OCI-LY1 (cell line): Measurements from ENCODE around the gene BICD2.

Experiments used
- H2AFZ ChIP-seq: fragments of 200-600 bp; sonication (generic), shearing (Covaris generic); 2 replicates; pipeline ENCODE4 v1.6.0; 2014; ENCODE audit warnings: antibody characterized with exemption, mild to moderate bottlenecking, low read length
- H3F3A ChIP-seq: fragments of 200-600 bp; sonication (generic), shearing (Covaris generic); 2 replicates; pipeline ENCODE4 v1.6.0; 2014; ENCODE audit warnings: mild to moderate bottlenecking, antibody characterized with exemption, low read length, moderate library complexity; ENCODE audit not compliant: insufficient read depth
- H3K27ac ChIP-seq: fragments of 200-600 bp; sonication (generic); 2 replicates; pipeline ENCODE4 v1.5.1; 2014; ENCODE audit warnings: low read length, mixed run types, mild to moderate bottlenecking, low read depth; ENCODE audit not compliant: poor library complexity, severe bottlenecking
- H3K27me3 ChIP-seq: fragments of 200-600 bp; sonication (generic); 2 replicates; pipeline ENCODE4 v1.6.0; 2014; ENCODE audit warnings: antibody characterized with exemption, mild to moderate bottlenecking, low read length, moderate library complexity; ENCODE audit not compliant: insufficient read depth
- H3K36me3 ChIP-seq: fragments of 200-600 bp; sonication (generic); 2 replicates; pipeline ENCODE4 v1.6.1; 2014; ENCODE audit warnings: mild to moderate bottlenecking, antibody characterized with exemption, low read length, moderate library complexity, mixed read lengths; ENCODE audit not compliant: insufficient read depth
- H3K4me1 ChIP-seq: fragments of 200-600 bp; sonication (generic); 2 replicates; pipeline ENCODE4 v1.5.1; 2014; ENCODE audit warnings: mild to moderate bottlenecking, low read length, moderate library complexity; ENCODE audit not compliant: insufficient read depth, severe bottlenecking
- H3K4me2 ChIP-seq: fragments of 200-600 bp; sonication (generic), shearing (Covaris generic); 2 replicates; pipeline ENCODE4 v1.6.1; 2014; ENCODE audit warnings: low read length
- H3K4me3 ChIP-seq: fragments of 200-600 bp; sonication (generic); 2 replicates; pipeline ENCODE4 v1.5.1; 2014; ENCODE audit warnings: low read length, low read depth, mild to moderate bottlenecking, mixed read lengths; ENCODE audit not compliant: poor library complexity, severe bottlenecking
- H3K79me2 ChIP-seq: fragments of 200-600 bp; shearing (Covaris generic); 2 replicates; pipeline ENCODE4 v1.6.1; 2016; ENCODE audit warnings: mixed run types, low read length, mixed read lengths; ENCODE audit not compliant: insufficient read depth
- H3K9ac ChIP-seq: fragments of 200-600 bp; sonication (generic), shearing (Covaris generic); 2 replicates; pipeline ENCODE4 v1.6.1; 2014; ENCODE audit warnings: mild to moderate bottlenecking, low read length, mixed read lengths
- H3K9me2 ChIP-seq: fragments of 200-600 bp; sonication (generic), shearing (Covaris generic); 2 replicates; pipeline ENCODE4 v1.6.1; 2014; ENCODE audit warnings: low read depth, mild to moderate bottlenecking, low read length, mixed read lengths
- H3K9me3 ChIP-seq: fragments of 200-600 bp; shearing (Covaris generic); 2 replicates; pipeline ENCODE4 v1.6.1; 2014; ENCODE audit warnings: low read length, mixed read lengths
- H4K20me1 ChIP-seq: fragments of 200-600 bp; sonication (generic), shearing (Covaris generic); 2 replicates; pipeline ENCODE4 v1.6.0; 2016; ENCODE audit warnings: mild to moderate bottlenecking, low read length; ENCODE audit not compliant: insufficient read depth
- EZH2 ChIP-seq: fragments of 200-600 bp; sonication (generic), shearing (Covaris generic); IDR thresholded peaks from 2 replicates; pipeline ENCODE4 v1.8.0; 2017; ENCODE audit warnings: borderline replicate concordance, mixed run types, mild to moderate bottlenecking, antibody characterized with exemption, low read length, moderate library complexity, mixed read lengths
- TF ChIP-seq, protein P1 (sequence below): fragments of 200-600 bp; sonication (generic), shearing (Covaris generic); IDR thresholded peaks from 2 replicates; pipeline ENCODE4 v1.5.1; 2017; ENCODE audit warnings: mild to moderate bottlenecking, antibody characterized with exemption, low read length, moderate library complexity, mixed read lengths

Gene BICD2

DNA sequence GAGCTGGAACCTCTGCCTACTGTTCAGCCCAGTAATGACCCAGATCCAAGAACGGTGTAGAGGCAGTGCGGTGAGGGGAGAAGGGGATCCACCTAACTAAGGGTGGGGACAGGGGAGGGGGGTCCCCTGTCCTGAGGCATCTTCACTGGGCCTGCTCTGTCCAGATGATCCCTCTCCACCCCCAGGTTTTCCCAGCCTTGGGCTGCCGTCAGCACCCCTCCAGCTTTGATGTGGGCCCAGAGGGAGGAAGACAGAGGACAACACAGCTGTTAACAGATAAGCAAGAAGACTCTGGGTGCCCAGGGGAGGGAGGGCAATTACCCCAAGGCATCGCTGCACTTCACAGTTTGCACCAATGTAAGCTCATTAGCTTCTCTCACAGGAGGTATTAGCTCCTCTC, 19.3 kb downstream of the BICD2 start:
- Histone ChIP-seq H3K27me3 (no peaks in the 10 kb centered on the region), H3K79me2 (peaks cover 79% of the 10 kb centered on the region), H3K4me3 (no peak overlapping the region), H4K20me1 (no peaks in the 10 kb centered on the region), H3K9me3 (no peaks in the 10 kb centered on the region), H2AFZ (no peak overlapping the region), H3K9ac (no peak overlapping the region; the same call in 1 of the 2 replicates), H3K9me2 (no peaks in the 10 kb centered on the region), H3K4me1 (peaks cover 92% of the 10 kb centered on the region), H3K4me2 (peak overlapping the region; percentile 17; the same call in 1 of the 2 replicates), H3K27ac (peak overlapping the region; percentile 81), H3K36me3 (no peaks in the 10 kb centered on the region), H3F3A (no peaks in the 10 kb centered on the region)
- no peak for TF ChIP-seq EZH2
- TF ChIP-seq, protein P1, sequence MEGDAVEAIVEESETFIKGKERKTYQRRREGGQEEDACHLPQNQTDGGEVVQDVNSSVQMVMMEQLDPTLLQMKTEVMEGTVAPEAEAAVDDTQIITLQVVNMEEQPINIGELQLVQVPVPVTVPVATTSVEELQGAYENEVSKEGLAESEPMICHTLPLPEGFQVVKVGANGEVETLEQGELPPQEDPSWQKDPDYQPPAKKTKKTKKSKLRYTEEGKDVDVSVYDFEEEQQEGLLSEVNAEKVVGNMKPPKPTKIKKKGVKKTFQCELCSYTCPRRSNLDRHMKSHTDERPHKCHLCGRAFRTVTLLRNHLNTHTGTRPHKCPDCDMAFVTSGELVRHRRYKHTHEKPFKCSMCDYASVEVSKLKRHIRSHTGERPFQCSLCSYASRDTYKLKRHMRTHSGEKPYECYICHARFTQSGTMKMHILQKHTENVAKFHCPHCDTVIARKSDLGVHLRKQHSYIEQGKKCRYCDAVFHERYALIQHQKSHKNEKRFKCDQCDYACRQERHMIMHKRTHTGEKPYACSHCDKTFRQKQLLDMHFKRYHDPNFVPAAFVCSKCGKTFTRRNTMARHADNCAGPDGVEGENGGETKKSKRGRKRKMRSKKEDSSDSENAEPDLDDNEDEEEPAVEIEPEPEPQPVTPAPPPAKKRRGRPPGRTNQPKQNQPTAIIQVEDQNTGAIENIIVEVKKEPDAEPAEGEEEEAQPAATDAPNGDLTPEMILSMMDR: no peak

DNA sequence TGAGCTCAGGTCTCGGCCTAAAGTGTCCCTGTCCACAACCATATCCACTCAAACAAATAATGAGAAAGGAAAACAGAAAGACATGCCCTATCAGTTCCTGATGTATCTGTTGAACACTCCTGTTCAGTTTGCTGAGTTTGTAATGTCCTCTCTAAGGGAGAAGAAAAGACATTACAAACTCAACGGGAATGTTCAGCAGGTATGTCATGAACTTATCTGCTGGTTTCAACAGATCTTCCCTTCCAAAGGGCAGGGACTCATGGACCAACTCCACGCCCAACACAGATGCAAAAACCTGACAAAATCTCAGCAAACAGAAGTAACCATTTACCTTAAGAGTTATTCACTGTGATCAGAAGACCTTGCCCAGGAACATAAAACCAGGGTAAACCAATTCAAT, 23.7 kb downstream of the BICD2 start:
- Histone ChIP-seq H4K20me1 (no peaks in the 10 kb centered on the region), H2AFZ (no peak overlapping the region), H3K36me3 (no peaks in the 10 kb centered on the region), H3K79me2 (peaks cover 89% of the 10 kb centered on the region), H3K4me2 (peak overlapping the region; percentile 68), H3F3A (no peaks in the 10 kb centered on the region), H3K27ac (peak overlapping the region; percentile 87), H3K4me3 (peak overlapping the region; percentile 41), H3K9me3 (no peaks in the 10 kb centered on the region), H3K9me2 (no peaks in the 10 kb centered on the region), H3K9ac (peak overlapping the region; percentile 33), H3K27me3 (no peaks in the 10 kb centered on the region), H3K4me1 (peaks cover 92% of the 10 kb centered on the region)
- no peak for TF ChIP-seq EZH2
- TF ChIP-seq, protein P1: no peak

DNA sequence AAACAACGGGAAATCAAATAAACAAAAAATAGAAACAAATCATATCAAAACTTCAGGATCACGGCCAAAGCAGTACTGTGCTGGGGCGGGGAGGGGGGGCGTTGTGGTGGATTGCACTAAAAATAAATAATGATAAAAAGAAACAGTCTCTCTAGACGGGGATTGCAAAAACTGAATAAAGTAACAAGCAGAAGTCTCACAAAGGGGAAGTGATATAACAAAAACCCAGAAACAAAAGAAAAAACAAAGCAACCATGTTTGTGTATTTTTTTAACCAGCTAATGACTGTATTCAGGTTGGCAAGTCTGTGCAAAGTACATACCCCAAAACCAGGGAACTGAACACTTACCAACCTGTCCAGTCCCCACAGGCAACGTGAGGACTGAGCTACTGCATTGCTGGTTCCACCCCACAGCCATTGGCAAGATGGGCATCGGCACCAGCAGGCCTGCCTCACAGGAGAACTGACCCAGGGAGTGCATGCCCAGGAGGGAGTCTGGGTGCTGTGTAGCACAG, 24.1 kb downstream of the BICD2 start:
- Histone ChIP-seq H3K27ac (peak overlapping the region; percentile 87), H3F3A (no peaks in the 10 kb centered on the region), H3K9me3 (no peaks in the 10 kb centered on the region), H4K20me1 (no peaks in the 10 kb centered on the region), H3K4me2 (peak overlapping the region; percentile 68), H3K79me2 (peaks cover 88% of the 10 kb centered on the region), H2AFZ (no peak overlapping the region), H3K9ac (peak overlapping the region; percentile 33), H3K4me3 (peak overlapping the region; percentile 41), H3K36me3 (no peaks in the 10 kb centered on the region), H3K27me3 (no peaks in the 10 kb centered on the region), H3K4me1 (peaks cover 92% of the 10 kb centered on the region), H3K9me2 (no peaks in the 10 kb centered on the region)
- TF ChIP-seq, protein P1: no peak
- TF ChIP-seq EZH2: no peak
